ENCODE data around the gene SPTBN5. TPM values are rescaled to one million over a fixed set of nuclear protein-coding genes. Genes with fewer than 3 reads are reported as not detected.

SPTBN5 gene
- total and polyA plus RNA-seq, 2 experiments from 2014 or later: 0.70 to 2.1 TPM

GRCh38 chr15:41842229-41842628 is 51.6 kb downstream of the SPTBN5 start:
- no peaks in the 10 kb centered on the region for H3K4me1 ChIP-seq (ENCODE audit: low read depth)
- no peak for DNase-seq (ENCODE audit: low read depth in 1 of 2, low spot score in 1 of 2)
- peaks cover 3% of the 10 kb centered on the region for H3K36me3 ChIP-seq
- H3K27ac ChIP-seq: no peak overlapping the region
- H3K4me3 ChIP-seq: no peak overlapping the region
- TF ChIP-seq, protein P1, sequence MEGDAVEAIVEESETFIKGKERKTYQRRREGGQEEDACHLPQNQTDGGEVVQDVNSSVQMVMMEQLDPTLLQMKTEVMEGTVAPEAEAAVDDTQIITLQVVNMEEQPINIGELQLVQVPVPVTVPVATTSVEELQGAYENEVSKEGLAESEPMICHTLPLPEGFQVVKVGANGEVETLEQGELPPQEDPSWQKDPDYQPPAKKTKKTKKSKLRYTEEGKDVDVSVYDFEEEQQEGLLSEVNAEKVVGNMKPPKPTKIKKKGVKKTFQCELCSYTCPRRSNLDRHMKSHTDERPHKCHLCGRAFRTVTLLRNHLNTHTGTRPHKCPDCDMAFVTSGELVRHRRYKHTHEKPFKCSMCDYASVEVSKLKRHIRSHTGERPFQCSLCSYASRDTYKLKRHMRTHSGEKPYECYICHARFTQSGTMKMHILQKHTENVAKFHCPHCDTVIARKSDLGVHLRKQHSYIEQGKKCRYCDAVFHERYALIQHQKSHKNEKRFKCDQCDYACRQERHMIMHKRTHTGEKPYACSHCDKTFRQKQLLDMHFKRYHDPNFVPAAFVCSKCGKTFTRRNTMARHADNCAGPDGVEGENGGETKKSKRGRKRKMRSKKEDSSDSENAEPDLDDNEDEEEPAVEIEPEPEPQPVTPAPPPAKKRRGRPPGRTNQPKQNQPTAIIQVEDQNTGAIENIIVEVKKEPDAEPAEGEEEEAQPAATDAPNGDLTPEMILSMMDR (IDR thresholded peaks at IDR 0.05; ENCODE audit: low read depth, low read length): no peak
- H3K27me3 ChIP-seq: no peaks in the 10 kb centered on the region
- no peaks in the 10 kb centered on the region for H3K9me3 ChIP-seq (ENCODE audit: low read depth)

DNA sequence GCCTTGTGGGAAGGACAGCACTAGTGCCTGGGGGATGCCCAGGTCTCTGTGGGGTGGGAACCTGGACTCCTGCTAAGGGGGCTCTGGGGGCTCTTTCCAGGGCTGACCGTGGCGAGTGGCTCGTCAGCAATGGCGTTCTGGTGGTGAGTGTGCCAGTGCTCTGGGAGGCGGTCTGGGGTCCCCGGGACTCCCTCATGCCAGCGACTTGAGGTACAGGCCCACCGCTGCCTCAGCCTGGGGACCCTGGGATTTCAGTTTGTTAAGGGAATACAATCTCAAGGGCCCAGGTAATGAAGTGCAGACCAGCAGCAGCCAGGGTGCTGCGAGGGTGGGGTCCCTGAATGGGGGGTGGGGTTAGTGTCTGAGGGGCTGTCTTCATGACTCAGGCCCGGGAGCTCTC is 52.7 kb downstream of the SPTBN5 start:
- no peaks in the 10 kb centered on the region for H3K9me3 ChIP-seq (ENCODE audit: low read depth)
- no peaks in the 10 kb centered on the region for H3K4me1 ChIP-seq (ENCODE audit: low read depth)
- peaks cover 3% of the 10 kb centered on the region for H3K36me3 ChIP-seq
- DNase-seq (ENCODE audit: low read depth in 1 of 2, low spot score in 1 of 2): no peak
- H3K4me3 ChIP-seq: no peak overlapping the region
- H3K27me3 ChIP-seq: no peaks in the 10 kb centered on the region
- no peak overlapping the region for H3K27ac ChIP-seq
- TF ChIP-seq, protein P1 (IDR thresholded peaks at IDR 0.05; ENCODE audit: low read depth, low read length): no peak

GRCh38 chr15:41840673-41841072 is 53.2 kb downstream of the SPTBN5 start:
- no peak for DNase-seq (ENCODE audit: low read depth in 1 of 2, low spot score in 1 of 2)
- Histone ChIP-seq H3K27me3 (no peaks in the 10 kb centered on the region), H3K4me3 (no peak overlapping the region), H3K4me1 (ENCODE audit: low read depth) (no peaks in the 10 kb centered on the region), H3K36me3 (peaks cover under 1% of the 10 kb centered on the region), H3K9me3 (ENCODE audit: low read depth) (no peaks in the 10 kb centered on the region), H3K27ac (no peak overlapping the region)
- TF ChIP-seq, protein P1 (IDR thresholded peaks at IDR 0.05; ENCODE audit: low read depth, low read length): no peak

- H3K4me3 ChIP-seq: no peak overlapping the region
- no peak for DNase-seq (ENCODE audit: low read depth in 1 of 2, low spot score in 1 of 2)
- TF ChIP-seq, protein P1 (IDR thresholded peaks at IDR 0.05; ENCODE audit: low read depth, low read length): no peak
- H3K27me3 ChIP-seq: no peaks in the 10 kb centered on the region
- no peaks in the 10 kb centered on the region for H3K9me3 ChIP-seq (ENCODE audit: low read depth)
- no peaks in the 10 kb centered on the region for H3K4me1 ChIP-seq (ENCODE audit: low read depth)
- no peak overlapping the region for H3K27ac ChIP-seq
- no peaks in the 10 kb centered on the region for H3K36me3 ChIP-seq
Measured at GRCh38 chr15:41839781-41840491, 53.9 kb downstream of the SPTBN5 start.

- no peak for DNase-seq (ENCODE audit: low read depth in 1 of 2, low spot score in 1 of 2)
- Histone ChIP-seq H3K9me3 (ENCODE audit: low read depth) (no peaks in the 10 kb centered on the region), H3K36me3 (no peaks in the 10 kb centered on the region), H3K4me1 (ENCODE audit: low read depth) (no peaks in the 10 kb centered on the region), H3K27ac (no peak within 1 kb of the TSS), H3K27me3 (no peaks in the 10 kb centered on the region), H3K4me3 (no peak within 1 kb of the TSS)
- TF ChIP-seq, protein P1 (IDR thresholded peaks at IDR 0.05; ENCODE audit: low read depth, low read length): no peak
Measured at GRCh38 chr15:41838400-41838897, 55.4 kb downstream of the SPTBN5 start, which contains the start of gene PLA2G4B. Gene PLA2G4B, plus strand, starts transcription at chr15:41838847. Its CDS starts 67 bp downstream, at chr15:41838914.
